ENCODE results near the gene PLEK2. TPM values are rescaled to one million over a fixed set of nuclear protein-coding genes. Genes with fewer than 3 reads are reported as not detected.

Gene PLEK2
- total and polyA plus RNA-seq, 7 donors = 0.16 to 51.8 (median 21.6) TPM; not detected in 1

DNA sequence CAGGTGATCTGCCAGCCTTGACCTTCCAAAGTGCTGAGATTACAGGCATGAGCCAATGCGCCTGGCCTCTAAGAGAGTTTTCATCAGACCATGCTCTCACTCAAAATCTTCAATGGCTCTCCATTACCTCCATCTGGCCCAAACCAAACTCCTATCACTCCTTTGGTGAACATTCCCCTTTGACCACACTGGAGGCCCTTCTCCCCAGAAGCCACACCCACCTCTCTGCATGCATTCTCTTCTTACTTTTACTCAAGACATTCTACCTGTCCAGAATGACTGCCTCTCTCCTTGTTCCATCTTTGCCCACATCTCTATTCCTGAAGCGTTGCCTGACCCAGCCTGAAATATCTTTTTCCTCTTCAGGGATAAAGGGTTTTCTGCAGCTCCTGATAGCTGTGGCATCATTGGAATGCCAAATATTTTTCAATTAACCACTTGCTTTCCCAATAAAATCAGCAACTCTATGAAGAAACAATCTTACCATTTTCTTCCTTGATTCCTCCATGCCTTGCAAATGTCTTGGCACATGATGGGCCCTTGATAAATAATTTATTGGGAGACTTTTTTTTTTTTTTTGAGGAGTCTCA, 15.5 kb downstream of the PLEK2 start:
- no peak for TF ChIP-seq POLR2A (IDR thresholded peaks at IDR 0.05)
- no peak overlapping the region for H3K27ac ChIP-seq
- 86 to 94% methylated on average over 2 of the region's 2 CpGs for WGBS, 2 donors

DNA sequence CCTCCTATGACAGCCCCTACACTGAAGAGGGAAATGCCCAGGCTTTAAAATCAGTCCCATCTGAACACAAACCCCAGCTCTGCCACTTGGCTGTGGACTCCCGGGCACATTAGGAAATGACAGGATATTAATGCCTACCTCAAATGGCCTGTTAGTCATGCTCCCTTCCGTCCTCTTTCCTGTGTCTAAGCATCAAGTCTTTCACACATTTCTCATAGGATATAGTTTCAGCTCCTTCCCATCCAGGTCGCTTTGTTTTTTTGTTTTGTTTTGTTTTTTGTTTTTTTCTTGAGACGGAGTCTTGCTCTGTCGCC, 16.1 kb downstream of the PLEK2 start:
- no peak for DNase-seq
- no peaks in the 10 kb centered on the region for H3K27me3 ChIP-seq
- H3K9me3 ChIP-seq = no peaks in the 10 kb centered on the region
- WGBS, 2 donors = 92% methylated on average over 5 of the region's 5 CpGs
- no peak overlapping the region for H3K27ac ChIP-seq
- H3K4me1 ChIP-seq = no peaks in the 10 kb centered on the region
- intact Hi-C loops (cut with DNase I) = no loop called here
- H3K4me3 ChIP-seq = no peak overlapping the region
- no peaks in the 10 kb centered on the region for H3K36me3 ChIP-seq
- no peak for TF ChIP-seq EP300 (IDR thresholded peaks at IDR 0.05)

More for the DNA sequence above, 15.5 kb downstream of the PLEK2 start:
- Histone ChIP-seq H3K4me3 (no peak overlapping the region), H3K9me3 (no peaks in the 10 kb centered on the region), H3K4me1 (no peaks in the 10 kb centered on the region), H3K36me3 (no peaks in the 10 kb centered on the region), H3K27me3 (no peaks in the 10 kb centered on the region)
- DNase-seq = no peak
- intact Hi-C loops (cut with DNase I) = no loop called here

DNA sequence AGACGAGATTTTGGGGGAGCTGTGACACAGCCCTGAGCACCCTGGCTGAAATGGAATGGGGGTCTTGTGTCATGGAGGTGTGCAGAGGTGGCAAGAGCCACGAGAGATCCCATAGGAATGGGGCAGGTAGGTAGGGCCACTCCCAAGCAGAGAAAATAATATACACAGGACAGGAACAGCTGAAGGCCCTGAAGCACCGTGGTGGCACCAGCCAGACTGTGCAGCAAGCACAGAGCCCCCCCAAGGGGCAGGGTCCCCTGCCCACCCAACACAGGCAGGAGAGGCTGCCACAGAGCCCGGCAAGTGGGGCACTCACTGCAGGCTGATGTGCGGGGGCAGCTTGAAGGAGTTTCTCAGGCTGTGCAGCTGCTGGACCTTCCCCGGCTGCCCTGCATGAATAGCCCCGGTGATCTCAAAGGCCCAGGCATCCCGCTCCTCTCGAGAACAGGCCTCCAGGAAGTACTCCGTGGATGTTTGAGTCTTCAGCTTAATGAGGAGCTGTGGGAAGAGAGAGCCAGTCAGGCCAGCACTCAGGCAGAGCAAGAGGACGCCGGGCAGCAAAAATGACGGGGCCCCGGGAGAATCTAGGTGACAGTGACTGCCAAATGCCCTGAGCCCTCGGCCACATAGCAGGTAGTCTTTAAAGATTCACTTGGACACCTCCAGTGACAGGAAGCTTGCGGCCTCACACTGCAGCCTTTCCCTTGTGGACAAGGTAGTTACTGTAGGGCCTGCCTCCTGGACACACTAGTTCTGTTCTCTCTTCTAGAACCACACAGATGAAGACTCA, 16.7 kb downstream of the PLEK2 start:
- no peak for TF ChIP-seq POLR2AphosphoS5 (IDR thresholded peaks at IDR 0.05)
- TF ChIP-seq EP300 (IDR thresholded peaks at IDR 0.05) = no peak
- TF ChIP-seq, protein P1, sequence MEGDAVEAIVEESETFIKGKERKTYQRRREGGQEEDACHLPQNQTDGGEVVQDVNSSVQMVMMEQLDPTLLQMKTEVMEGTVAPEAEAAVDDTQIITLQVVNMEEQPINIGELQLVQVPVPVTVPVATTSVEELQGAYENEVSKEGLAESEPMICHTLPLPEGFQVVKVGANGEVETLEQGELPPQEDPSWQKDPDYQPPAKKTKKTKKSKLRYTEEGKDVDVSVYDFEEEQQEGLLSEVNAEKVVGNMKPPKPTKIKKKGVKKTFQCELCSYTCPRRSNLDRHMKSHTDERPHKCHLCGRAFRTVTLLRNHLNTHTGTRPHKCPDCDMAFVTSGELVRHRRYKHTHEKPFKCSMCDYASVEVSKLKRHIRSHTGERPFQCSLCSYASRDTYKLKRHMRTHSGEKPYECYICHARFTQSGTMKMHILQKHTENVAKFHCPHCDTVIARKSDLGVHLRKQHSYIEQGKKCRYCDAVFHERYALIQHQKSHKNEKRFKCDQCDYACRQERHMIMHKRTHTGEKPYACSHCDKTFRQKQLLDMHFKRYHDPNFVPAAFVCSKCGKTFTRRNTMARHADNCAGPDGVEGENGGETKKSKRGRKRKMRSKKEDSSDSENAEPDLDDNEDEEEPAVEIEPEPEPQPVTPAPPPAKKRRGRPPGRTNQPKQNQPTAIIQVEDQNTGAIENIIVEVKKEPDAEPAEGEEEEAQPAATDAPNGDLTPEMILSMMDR (IDR thresholded peaks at IDR 0.05) = no peak
- DNase-seq = no peak
- no peaks in the 10 kb centered on the region for H3K36me3 ChIP-seq
- H3K4me3 ChIP-seq = no peak overlapping the region
- no peaks in the 10 kb centered on the region for H3K27me3 ChIP-seq
- intact Hi-C loops (cut with DNase I) = no loop called here
- no peaks in the 10 kb centered on the region for H3K9me3 ChIP-seq
- H3K27ac ChIP-seq = no peak overlapping the region
- H3K4me1 ChIP-seq = no peaks in the 10 kb centered on the region
- WGBS, 2 donors = 84 to 86% methylated on average over 16 of the region's 16 CpGs

DNA sequence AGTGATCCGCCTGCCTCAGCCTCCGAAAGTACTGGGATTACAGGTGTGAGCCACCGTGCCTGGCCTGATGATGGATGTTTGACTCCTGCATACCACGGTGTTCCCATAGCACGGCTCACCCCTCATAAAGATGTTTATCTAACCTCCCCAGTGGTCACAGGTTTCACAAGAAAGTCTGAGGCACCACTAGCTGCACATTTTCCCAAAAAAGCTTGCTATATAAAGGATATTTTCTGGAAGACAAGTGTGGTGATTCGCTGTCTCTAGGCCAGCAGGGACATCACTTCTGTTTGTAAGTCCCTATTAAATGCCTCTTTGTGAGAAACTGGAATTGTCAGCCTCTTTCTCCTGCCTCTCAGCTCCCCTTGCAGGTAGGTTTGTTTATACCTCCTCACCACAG, 18.3 kb downstream of the PLEK2 start:
- H3K9me3 ChIP-seq = no peaks in the 10 kb centered on the region
- DNase-seq = no peak
- H3K36me3 ChIP-seq = no peaks in the 10 kb centered on the region
- 65% methylated on average over 6 of the region's 6 CpGs for WGBS, 2 donors
- intact Hi-C loops (cut with DNase I) = no loop called here
- H3K4me1 ChIP-seq = no peaks in the 10 kb centered on the region
- no peaks in the 10 kb centered on the region for H3K27me3 ChIP-seq
- no peak overlapping the region for H3K4me3 ChIP-seq
- TF ChIP-seq, protein P1 (IDR thresholded peaks at IDR 0.05) = no peak
- no peak for TF ChIP-seq POLR2AphosphoS5 (IDR thresholded peaks at IDR 0.05)
- no peak for TF ChIP-seq EP300 (IDR thresholded peaks at IDR 0.05)
- no peak for TF ChIP-seq POLR2A (IDR thresholded peaks at IDR 0.05)
- no peak overlapping the region for H3K27ac ChIP-seq

DNA sequence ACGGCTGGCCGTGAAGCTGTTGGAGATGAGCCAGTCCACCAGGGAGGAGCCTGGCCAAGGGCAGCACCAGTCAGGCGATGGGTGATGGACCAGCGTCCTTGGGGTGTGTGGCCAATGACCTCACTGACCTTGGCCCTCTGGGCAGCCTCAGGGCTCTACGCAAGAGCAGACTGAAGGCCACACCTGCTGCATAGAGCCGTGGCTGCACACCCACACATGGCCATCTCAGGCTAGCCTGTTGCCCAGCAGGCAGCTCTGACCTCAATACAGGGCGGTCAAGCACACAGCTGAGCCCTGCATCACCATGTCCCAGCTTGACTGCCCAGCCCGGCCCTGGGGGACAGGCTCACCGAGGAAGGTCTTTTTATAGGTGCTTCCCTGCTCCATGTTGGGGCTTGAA, 19.2 kb downstream of the PLEK2 start:
- H3K36me3 ChIP-seq = no peaks in the 10 kb centered on the region
- H3K9me3 ChIP-seq = no peaks in the 10 kb centered on the region
- WGBS, 2 donors = 83 to 88% methylated on average over 9 of the region's 9 CpGs
- no peak overlapping the region for H3K27ac ChIP-seq
- H3K4me3 ChIP-seq = no peak overlapping the region
- no peaks in the 10 kb centered on the region for H3K27me3 ChIP-seq
- intact Hi-C loops (cut with DNase I) = no loop called here
- DNase-seq = no peak
- no peak for TF ChIP-seq POLR2A (IDR thresholded peaks at IDR 0.05)
- TF ChIP-seq, protein P1 (IDR thresholded peaks at IDR 0.05) = no peak
- TF ChIP-seq POLR2AphosphoS5 (IDR thresholded peaks at IDR 0.05) = no peak
- no peak for TF ChIP-seq EP300 (IDR thresholded peaks at IDR 0.05)
- H3K4me1 ChIP-seq = no peaks in the 10 kb centered on the region
